PC-9 (cell line): ENCODE results near the gene CIBAR2.

Experiments
- CTCF ChIP-seq: fragments of 200-600 bp; sonication (generic); conservative IDR thresholded peaks from 2 replicates; pipeline ENCODE4 v1.6.1; 2017; ENCODE audit warnings: mixed run types, antibody characterized with exemption, mild to moderate bottlenecking, moderate library complexity
- EZH2 ChIP-seq: fragments of 200-600 bp; sonication (generic); IDR thresholded peaks from 2 replicates; pipeline ENCODE4 v1.8.0; 2017; ENCODE audit warnings: antibody characterized with exemption, low read depth

- TF ChIP-seq CTCF: no peak
- no peak for TF ChIP-seq EZH2
Observed at GRCh38 chr16:85125570-85126393, 13.5 kb upstream of the CIBAR2 start.
